Omental fat pad (tissue), 4 donors: ENCODE data around the gene SLC36A3. TPM values are rescaled to one million over a fixed set of nuclear protein-coding genes. Genes with fewer than 3 reads are reported as not detected.
"Not testable (repeated sequence)": the region's sequence is repeated elsewhere in the genome, so short reads cannot be mapped to it uniquely, and the experiment has no call there.

Experiments used
- ATAC-seq: fragments of 150-250 bp; one replicate; pipeline ENCODE4 v1.9.1; 2016; ENCODE audit warnings: mild to moderate bottlenecking, moderate library complexity; ENCODE audit not compliant: low FRiP score
- DNase-seq: peaks from one replicate; pipeline ENCODE4 v3.0.0-alpha.2; 2019; ENCODE audit warnings: low spot score
- total RNA-seq, 4 donors: library from RNA; depleted of rRNA; stranded (reverse); fragments of >200 nt; gene quantifications; one replicate each; pipeline ENCODE4 v1.1.0, GENCODE V29; 2016
- TF ChIP-seq, protein P1 (sequence below), 3 donors: fragments of 450-650 bp; IDR thresholded peaks; one replicate each; pipeline ENCODE4 v1.5.1; 2016 to 2017; ENCODE audit warnings: antibody characterized with exemption in 3 of 3, mild to moderate bottlenecking in 3 of 3, moderate library complexity in 2 of 3

Gene SLC36A3
- total RNA-seq, 4 donors from 2014 or later = not detected

DNA sequence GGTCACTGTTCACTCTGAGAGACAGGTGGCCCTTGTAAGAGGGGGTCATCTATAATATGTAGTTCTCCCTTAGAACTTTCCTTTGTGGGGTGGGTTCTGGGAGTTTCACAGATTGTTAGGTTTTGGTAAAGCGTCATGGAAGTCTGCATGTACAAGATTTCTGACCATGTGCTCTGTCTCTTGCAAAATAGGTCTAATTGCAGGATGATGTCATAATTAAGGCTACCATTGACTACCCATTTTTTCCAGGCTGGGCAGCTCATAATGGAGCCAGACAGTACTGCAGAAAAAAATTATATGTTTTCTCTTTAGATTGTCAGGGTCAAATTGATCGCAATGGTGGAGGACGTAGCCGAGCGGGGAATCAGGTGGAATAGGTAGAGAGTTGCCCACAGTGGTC lies 54.3 kb downstream of the SLC36A3 start:
- ATAC-seq = no peak

DNA sequence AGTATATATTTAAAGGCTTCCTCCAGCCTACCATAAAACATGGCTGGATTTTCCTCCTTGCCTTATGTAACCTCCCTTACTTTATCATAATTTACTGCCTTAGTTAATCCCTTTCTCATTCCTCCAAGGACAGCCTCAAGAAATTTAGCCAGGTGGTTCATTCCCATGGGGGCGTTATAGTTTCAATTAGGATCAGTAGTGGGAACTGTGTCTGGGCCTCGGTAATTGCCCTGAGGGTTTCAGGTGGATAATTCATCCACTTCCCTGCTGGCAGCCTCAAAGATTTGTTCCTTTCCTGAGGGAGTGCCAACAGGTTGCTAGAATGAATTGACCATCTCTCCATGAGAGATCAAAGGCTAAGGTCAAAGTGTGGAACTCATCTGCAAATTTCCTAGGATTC lies 54.9 kb downstream of the SLC36A3 start:
- ATAC-seq (no peak), DNase-seq (no peak)
- TF ChIP-seq, protein P1, sequence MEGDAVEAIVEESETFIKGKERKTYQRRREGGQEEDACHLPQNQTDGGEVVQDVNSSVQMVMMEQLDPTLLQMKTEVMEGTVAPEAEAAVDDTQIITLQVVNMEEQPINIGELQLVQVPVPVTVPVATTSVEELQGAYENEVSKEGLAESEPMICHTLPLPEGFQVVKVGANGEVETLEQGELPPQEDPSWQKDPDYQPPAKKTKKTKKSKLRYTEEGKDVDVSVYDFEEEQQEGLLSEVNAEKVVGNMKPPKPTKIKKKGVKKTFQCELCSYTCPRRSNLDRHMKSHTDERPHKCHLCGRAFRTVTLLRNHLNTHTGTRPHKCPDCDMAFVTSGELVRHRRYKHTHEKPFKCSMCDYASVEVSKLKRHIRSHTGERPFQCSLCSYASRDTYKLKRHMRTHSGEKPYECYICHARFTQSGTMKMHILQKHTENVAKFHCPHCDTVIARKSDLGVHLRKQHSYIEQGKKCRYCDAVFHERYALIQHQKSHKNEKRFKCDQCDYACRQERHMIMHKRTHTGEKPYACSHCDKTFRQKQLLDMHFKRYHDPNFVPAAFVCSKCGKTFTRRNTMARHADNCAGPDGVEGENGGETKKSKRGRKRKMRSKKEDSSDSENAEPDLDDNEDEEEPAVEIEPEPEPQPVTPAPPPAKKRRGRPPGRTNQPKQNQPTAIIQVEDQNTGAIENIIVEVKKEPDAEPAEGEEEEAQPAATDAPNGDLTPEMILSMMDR (IDR thresholded peaks at IDR 0.05) = no peak

More for the DNA sequence above, 54.3 kb downstream of the SLC36A3 start:
- TF ChIP-seq, protein P1 (IDR thresholded peaks at IDR 0.05) = no peak
- no peak for DNase-seq

DNA sequence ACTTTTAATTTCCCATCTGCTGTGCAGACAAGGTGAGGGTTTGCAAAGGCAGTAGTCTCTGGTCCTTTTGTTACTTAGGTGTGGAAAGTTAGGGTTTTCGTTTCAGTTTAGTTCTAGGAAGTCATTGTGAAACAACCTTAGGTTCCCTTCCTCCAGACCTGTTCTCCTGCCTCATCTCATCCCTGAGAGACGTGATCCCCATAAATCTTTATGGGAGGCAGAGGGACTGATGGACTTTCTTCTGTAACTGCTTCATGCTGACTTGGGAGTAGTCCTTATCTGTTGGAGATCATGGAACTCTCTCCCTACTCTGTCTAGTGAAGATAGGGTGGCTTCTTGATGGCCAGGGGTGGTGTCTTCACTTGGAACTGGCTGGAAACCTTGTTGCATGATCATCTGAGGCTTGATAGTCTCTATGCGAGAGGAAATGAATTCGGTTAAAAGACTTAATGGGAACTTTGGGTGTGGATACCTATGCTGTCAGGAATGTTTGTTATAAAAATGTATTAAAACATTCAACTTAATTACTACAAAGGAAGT lies 57.8 kb downstream of the SLC36A3 start:
- TF ChIP-seq, protein P1 (IDR thresholded peaks at IDR 0.05) = no peak
- ATAC-seq (no peak), DNase-seq (no peak)

DNA sequence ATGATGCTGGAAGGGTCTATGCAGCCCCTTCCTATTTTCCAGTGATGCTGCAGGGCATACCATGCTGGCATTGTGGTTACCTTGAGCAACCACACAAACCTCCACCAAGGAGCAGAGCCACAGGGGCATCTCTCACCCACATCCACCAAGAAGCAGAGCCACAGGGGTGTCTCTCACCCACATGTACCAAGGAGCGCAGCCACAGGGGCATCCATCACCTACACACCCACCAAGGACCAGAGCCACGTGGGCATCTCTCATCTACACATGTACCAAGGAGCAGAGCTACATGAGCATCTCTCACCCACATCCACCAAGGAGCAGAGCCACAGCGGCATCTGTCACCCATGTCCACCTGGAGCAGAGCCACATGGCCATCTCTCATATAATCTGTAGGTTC lies 59.4 kb downstream of the SLC36A3 start:
- ATAC-seq (no peak), DNase-seq (no peak)
- TF ChIP-seq, protein P1 (IDR thresholded peaks at IDR 0.05) = no peak

DNA sequence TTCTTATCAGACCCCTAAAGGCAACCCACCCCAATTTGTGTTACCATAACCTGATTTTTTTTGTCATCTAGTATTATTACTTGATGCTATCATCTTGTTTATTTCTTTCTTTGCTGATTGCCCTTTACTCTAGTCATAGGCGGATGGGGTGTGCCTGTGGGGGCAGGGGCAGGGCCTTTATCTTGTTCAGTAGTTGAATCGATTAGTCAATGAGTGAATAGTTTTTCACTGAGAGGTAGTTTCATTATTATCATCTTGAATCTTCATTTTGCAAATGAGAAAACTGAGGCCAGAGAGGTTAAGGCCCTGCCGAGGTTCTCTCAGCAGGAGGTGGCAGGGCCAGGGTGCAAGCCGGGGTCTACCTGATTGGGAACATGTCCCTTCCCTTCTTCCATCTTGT lies 60.0 kb downstream of the SLC36A3 start:
- TF ChIP-seq, protein P1 (IDR thresholded peaks at IDR 0.05) = no peak
- DNase-seq (no peak), ATAC-seq (no peak)

DNA sequence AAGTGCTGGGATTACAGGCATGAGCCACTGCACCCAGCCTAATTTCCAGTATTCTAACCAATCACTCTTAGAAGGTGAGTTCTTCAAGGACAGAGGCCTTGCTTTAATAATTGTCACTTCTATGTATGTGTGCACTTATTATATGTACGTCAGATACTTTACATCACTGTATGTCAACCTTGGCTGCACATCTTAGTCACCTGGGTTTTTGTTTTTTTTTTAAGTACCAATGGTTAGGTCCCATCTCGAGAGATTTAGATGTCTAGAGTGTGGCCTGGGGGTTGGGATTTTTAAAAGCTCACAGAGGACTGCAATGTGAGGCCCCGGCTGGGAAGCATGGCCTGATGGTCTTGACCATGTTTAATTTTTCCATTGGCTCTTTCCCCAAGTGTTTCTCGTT lies 60.4 kb downstream of the SLC36A3 start:
- ATAC-seq (no peak), DNase-seq (no peak)
- TF ChIP-seq, protein P1 (IDR thresholded peaks at IDR 0.05) = no peak

DNA sequence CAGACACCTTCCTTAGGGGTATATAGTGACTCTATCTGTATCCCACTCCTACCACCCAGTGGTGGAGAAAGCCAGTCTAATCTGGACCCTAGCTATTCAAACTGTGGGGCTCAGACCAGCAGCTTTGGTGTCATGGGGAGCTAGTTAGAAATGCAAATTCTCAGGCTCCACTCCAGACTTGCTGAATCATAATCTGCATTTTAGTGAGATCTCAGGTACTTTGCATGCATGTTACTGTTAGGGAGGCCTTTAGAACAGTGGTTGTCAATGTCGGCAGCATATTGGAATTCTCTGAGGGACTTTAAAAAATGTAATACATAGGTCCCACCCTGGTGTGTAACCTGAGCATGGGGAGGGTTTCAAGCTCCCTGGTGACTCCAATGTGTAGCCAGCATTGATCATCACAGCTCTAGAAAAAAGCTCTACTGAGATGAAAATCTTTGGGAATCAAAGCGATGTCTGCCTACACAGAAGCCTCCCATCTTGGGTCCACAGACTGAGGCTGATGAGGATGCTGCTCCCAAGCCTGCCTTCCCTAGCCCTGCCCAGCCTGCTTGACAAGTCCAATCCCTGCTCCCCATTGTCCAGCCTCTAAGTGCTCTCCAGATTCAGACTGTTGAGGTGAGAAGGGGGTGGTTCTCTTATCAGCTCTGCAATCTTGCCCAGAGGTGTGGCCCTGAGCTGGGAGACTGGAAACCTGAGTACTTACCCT lies 62.5 kb downstream of the SLC36A3 start:
- TF ChIP-seq, protein P1 (IDR thresholded peaks at IDR 0.05) = no peak

DNA sequence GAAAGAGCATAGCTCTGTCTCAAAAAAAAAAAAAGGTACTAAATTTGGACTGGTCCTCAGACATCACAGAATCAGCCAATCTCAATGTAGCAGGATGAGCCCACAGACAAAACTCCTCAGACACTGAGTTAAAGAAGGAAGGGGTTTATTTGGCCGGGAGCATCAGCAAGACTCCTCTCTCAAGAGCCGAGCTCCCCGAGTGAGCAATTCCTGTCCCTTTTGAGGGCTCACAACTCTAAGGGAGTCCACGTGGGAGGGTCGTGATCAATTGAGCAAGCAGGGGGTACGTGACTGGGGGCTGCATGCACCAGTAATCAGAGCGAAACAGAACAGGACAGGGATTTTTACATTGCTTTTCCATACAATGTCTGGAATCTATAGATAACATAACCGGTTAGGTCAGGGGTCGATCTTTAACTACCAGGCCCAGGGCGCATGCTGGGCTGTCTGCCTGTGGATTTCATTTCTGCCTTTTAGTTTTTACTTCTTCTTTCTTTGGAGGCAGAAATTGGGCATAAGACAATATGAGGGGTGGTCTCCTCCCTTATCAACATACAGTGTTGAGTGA lies 63.2 kb downstream of the SLC36A3 start:
- ATAC-seq, DNase-seq: not testable (repeated sequence)

More for the DNA sequence above, 62.5 kb downstream of the SLC36A3 start:
- DNase-seq = no peak
- ATAC-seq = no peak
